DOHH2 (cell line): ENCODE measurements around the gene PGPEP1.

Experiments
- H3F3A ChIP-seq: fragments of 200-600 bp; sonication (generic), shearing (Covaris generic); 2 replicates; pipeline ENCODE4 v1.6.0; 2016; ENCODE audit warnings: antibody characterized with exemption, mild to moderate bottlenecking; ENCODE audit not compliant: control insufficient read depth, insufficient read depth
- H3K27ac ChIP-seq: fragments of 200-600 bp; sonication (generic); 2 replicates; pipeline ENCODE4 v1.5.1; 2014; ENCODE audit warnings: low read depth, mild to moderate bottlenecking, low read length, moderate library complexity
- H3K27me3 ChIP-seq: fragments of 200-600 bp; sonication (generic); 2 replicates; pipeline ENCODE4 v1.6.1; 2014; ENCODE audit warnings: mild to moderate bottlenecking, low read length, mixed read lengths; ENCODE audit not compliant: control insufficient read depth
- H3K36me3 ChIP-seq: fragments of 200-600 bp; sonication (generic); 2 replicates; pipeline ENCODE4 v1.6.1; 2014; ENCODE audit warnings: mild to moderate bottlenecking, low read length, moderate library complexity, mixed read lengths; ENCODE audit not compliant: control insufficient read depth
- H3K4me1 ChIP-seq: fragments of 200-600 bp; sonication (generic); 2 replicates; pipeline ENCODE4 v1.6.1; 2014; ENCODE audit warnings: mild to moderate bottlenecking, low read length, mixed read lengths; ENCODE audit not compliant: control insufficient read depth
- H3K4me2 ChIP-seq: fragments of 200-600 bp; sonication (generic); 2 replicates; pipeline ENCODE4 v1.6.0; 2014; ENCODE audit warnings: mild to moderate bottlenecking, low read length, moderate library complexity
- H3K4me3 ChIP-seq: fragments of 200-600 bp; sonication (generic); 2 replicates; pipeline ENCODE4 v1.5.1; 2014; ENCODE audit warnings: mild to moderate bottlenecking, low read length, mixed read lengths
- H3K79me2 ChIP-seq: fragments of 200-600 bp; sonication (generic); 2 replicates; pipeline ENCODE4 v1.6.1; 2014; ENCODE audit warnings: mild to moderate bottlenecking, low read length, mixed read lengths; ENCODE audit not compliant: control insufficient read depth
- H3K9me2 ChIP-seq: fragments of 200-600 bp; sonication (generic); replicated peaks from 2 replicates; pipeline ENCODE4 v1.6.1; 2014; ENCODE audit warnings: mild to moderate bottlenecking, low read length, mixed read lengths; ENCODE audit not compliant: control insufficient read depth
- H3K9me3 ChIP-seq: fragments of 200-600 bp; sonication (generic); 2 replicates; pipeline ENCODE4 v1.6.1; 2014; ENCODE audit warnings: antibody characterized with exemption, low read length, mixed read lengths; ENCODE audit not compliant: control insufficient read depth, insufficient read depth
- H4K20me1 ChIP-seq: fragments of 200-600 bp; sonication (generic); 2 replicates; pipeline ENCODE4 v1.6.0; 2014; ENCODE audit warnings: low read depth, mild to moderate bottlenecking, antibody characterized with exemption, low read length, moderate library complexity; ENCODE audit not compliant: control insufficient read depth, insufficient read depth
- CTCF ChIP-seq: fragments of 200-600 bp; sonication (generic); IDR thresholded peaks from one replicate; pipeline ENCODE4 v1.5.1; 2014; ENCODE audit warnings: antibody characterized with exemption, mild to moderate bottlenecking, low read depth, low read length; ENCODE audit not compliant: poor library complexity, severe bottlenecking
- EZH2phosphoT487 ChIP-seq: fragments of 200-600 bp; sonication (generic); IDR thresholded peaks from 2 replicates; pipeline ENCODE4 v1.6.1; 2017; ENCODE audit warnings: borderline replicate concordance, mild to moderate bottlenecking, antibody characterized with exemption, low read length, moderate library complexity, mixed read lengths

The PGPEP1 gene

GRCh38 chr19:18328340-18329034, 11.9 kb upstream of the PGPEP1 start:
- H3K4me1 ChIP-seq, result peaks cover 29% of the 10 kb centered on the region
- H3K9me2 ChIP-seq, result no peaks in the 10 kb centered on the region
- H3K79me2 ChIP-seq, result 0 out of 2 replicates have a peak, but pooled peaks cover 2% of the 10 kb centered on the region
- peaks cover 16% of the 10 kb centered on the region for H3K27me3 ChIP-seq
- no peaks in the 10 kb centered on the region for H4K20me1 ChIP-seq
- H3K9me3 ChIP-seq, result no peaks in the 10 kb centered on the region
- H3F3A ChIP-seq, result peaks cover 12% of the 10 kb centered on the region
- peak overlapping the region; percentile 73 for H3K4me2 ChIP-seq
- H3K27ac ChIP-seq, result no peak overlapping the region
- no peaks in the 10 kb centered on the region for H3K36me3 ChIP-seq
- H3K4me3 ChIP-seq, result peak overlapping the region; percentile 64
- TF ChIP-seq CTCF (peak; percentile 85), EZH2phosphoT487 (no peak)

GRCh38 chr19:18329035-18329376, 11.4 kb upstream of the PGPEP1 start:
- Histone ChIP-seq H3K27ac (no peak overlapping the region), H3K9me2 (no peaks in the 10 kb centered on the region)

GRCh38 chr19:18330868-18331267, 9.5 kb upstream of the PGPEP1 start:
- H3K9me3 ChIP-seq, result no peaks in the 10 kb centered on the region
- H3K27ac ChIP-seq, result no peak overlapping the region
- no peaks in the 10 kb centered on the region for H3K79me2 ChIP-seq
- H3K4me3 ChIP-seq, result no peak overlapping the region
- H3K27me3 ChIP-seq, result peaks cover 16% of the 10 kb centered on the region
- TF ChIP-seq CTCF (no peak), EZH2phosphoT487 (no peak)
- peaks cover 10% of the 10 kb centered on the region for H3K4me1 ChIP-seq
- no peaks in the 10 kb centered on the region for H3K9me2 ChIP-seq
- no peaks in the 10 kb centered on the region for H4K20me1 ChIP-seq
- H3K36me3 ChIP-seq, result no peaks in the 10 kb centered on the region
- no peak overlapping the region for H3K4me2 ChIP-seq
- 0 out of 2 replicates have a peak, but pooled peaks cover under 1% of the 10 kb centered on the region for H3F3A ChIP-seq

More at GRCh38 chr19:18329035-18329376, 11.4 kb upstream of the PGPEP1 start:
- H3K4me3 ChIP-seq, result peak overlapping the region; percentile 64
- H3F3A ChIP-seq, result peaks cover 6% of the 10 kb centered on the region
- no peaks in the 10 kb centered on the region for H3K36me3 ChIP-seq
- H3K27me3 ChIP-seq, result peaks cover 16% of the 10 kb centered on the region
- no peak for TF ChIP-seq EZH2phosphoT487
- no peak for TF ChIP-seq CTCF
- H3K4me2 ChIP-seq, result peak overlapping the region; percentile 73
- no peaks in the 10 kb centered on the region for H3K9me3 ChIP-seq
- H4K20me1 ChIP-seq, result no peaks in the 10 kb centered on the region
- H3K79me2 ChIP-seq, result no peaks in the 10 kb centered on the region
- peaks cover 24% of the 10 kb centered on the region for H3K4me1 ChIP-seq
